Stomach (tissue), 9 donors: Measurements from ENCODE around the gene LOXL1. TPM values are rescaled to one million over a fixed set of nuclear protein-coding genes. Genes with fewer than 3 reads are reported as not detected.
"Not testable (repeated sequence)": the region's sequence is repeated elsewhere in the genome, so short reads cannot be mapped to it uniquely, and the experiment has no call there.

Experiments used
- DNase-seq, 2 donors: peaks; one replicate each; pipeline versions ENCODE4 v3.0.0 to v3.0.0-alpha.2; 2013 to 2019
- H3K27ac ChIP-seq, 5 donors: fragments of 200-600 bp in 4 of 5; sonication (generic) in 4 of 5; one replicate each; pipeline ENCODE4 v1.5.1; 2013 to 2019; ENCODE audit warnings: mild to moderate bottlenecking in 1 of 5, moderate library complexity in 1 of 5
- H3K27me3 ChIP-seq, 3 donors: fragments of 200-600 bp; sonication (generic); one replicate each; pipeline ENCODE4 v1.5.1; 2017 to 2019; ENCODE audit warnings: mixed run types in 1 of 3
- H3K36me3 ChIP-seq, 4 donors: fragments of 200-600 bp; sonication (generic); 1 replicate in 3 of 4; 2 replicates in 1 of 4; pipeline ENCODE4 v1.5.1; 2016 to 2019
- H3K4me1 ChIP-seq, 4 donors: fragments of 200-600 bp; sonication (generic); one replicate each; pipeline ENCODE4 v1.5.1; 2016 to 2019
- H3K4me3 ChIP-seq, 4 donors: fragments of 200-600 bp; sonication (generic) in 3 of 4; one replicate each; pipeline ENCODE4 v1.5.1; 2016 to 2019; ENCODE audit warnings: mild to moderate bottlenecking in 1 of 4
- H3K9me3 ChIP-seq, 4 donors: fragments of 200-600 bp; sonication (generic); one replicate each; pipeline ENCODE4 v1.5.1; 2016 to 2019
- EP300 ChIP-seq: sonication (generic); formaldehyde crosslinking; IDR thresholded peaks from one replicate; pipeline ENCODE4 v1.6.1; 2017; ENCODE audit warnings: antibody characterized with exemption
- POLR2A ChIP-seq, 4 donors: fragments of 450-650 bp; IDR thresholded peaks; one replicate each; pipeline ENCODE4 v1.6.1; 2016; ENCODE audit warnings: antibody characterized with exemption in 4 of 4, control low read depth in 2 of 4, mild to moderate bottlenecking in 1 of 4, moderate library complexity in 1 of 4
- POLR2AphosphoS5 ChIP-seq, 3 donors: sonication (generic); formaldehyde crosslinking; IDR thresholded peaks; one replicate each; pipeline ENCODE4 v1.6.1; 2016; ENCODE audit warnings: antibody characterized with exemption in 3 of 3
- WGBS, 5 donors: extraction: QIAGEN DNeasy Blood & Tissue Kit in 3 of 5; methylation state at CpG; one replicate each; pipeline versions ENCODE4 v1.1.5 to v1.1.7; 2013 to 2018; 5-methylcytosine and 5-hydroxymethylcytosine counted together
- intact Hi-C: fragments of 100-400 bp; cut with DNase I; formaldehyde crosslinking; loops from one replicate; pipeline ENCODE4 v1.15.1; 2023; ENCODE audit warnings: low total_unique reads
- polyA plus RNA-seq, 3 donors: library from polyadenylated mRNA; stranded (reverse); fragments of 200-250 nt; gene quantifications; one replicate each; pipeline ENCODE4 v1.2.3, GENCODE V29; 2013
- total RNA-seq, 5 donors: library from RNA; depleted of rRNA; stranded (reverse); fragments of >200 nt; gene quantifications; one replicate each; pipeline versions ENCODE4 v1.1.0 to v1.2.3, GENCODE V29; 2014 to 2016
- TF ChIP-seq, protein P1 (sequence below), 7 experiments: fragments of 450-650 bp in 4 of 7; fragments of 200-600 bp in 3 of 7; sonication (generic) in 3 of 7; IDR thresholded peaks; one replicate each; pipeline ENCODE4 v1.5.1; 2016 to 2019; ENCODE audit warnings: antibody characterized with exemption in 7 of 7, control low read depth in 2 of 7, mild to moderate bottlenecking in 1 of 7
- donor health status: healthy with polysubstance abuse.
- donor health status: Bipolar disorder and iron deficiency.
- donor health status: healthy.

Gene LOXL1
- total and polyA plus RNA-seq, 8 donors, result 5.2 to 48.4 (median 19.9) TPM

DNA sequence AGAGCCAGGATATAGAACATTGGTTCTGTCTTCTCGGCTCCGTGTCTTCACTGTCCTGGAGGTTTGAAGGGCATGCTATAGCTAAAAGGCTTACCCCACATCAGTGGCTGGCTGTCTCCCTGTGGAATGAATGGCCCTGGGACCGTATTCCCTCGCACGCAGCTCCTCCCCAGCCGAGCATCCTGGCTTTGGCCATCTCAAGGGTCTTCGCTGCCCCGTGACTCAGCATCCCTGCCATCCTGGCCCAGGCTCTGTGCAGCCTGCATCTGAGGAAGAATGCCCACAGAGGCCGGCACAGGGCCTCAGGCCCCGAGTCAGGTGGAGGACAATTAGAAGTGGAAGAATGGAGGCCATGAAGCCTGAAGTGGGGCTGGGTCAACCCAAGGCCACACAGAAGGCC is 11.0 kb downstream of the LOXL1 start:
- peak overlapping the region in 2 of 5 donors; percentile 33 to 43 for H3K27ac ChIP-seq
- no peak overlapping the region for H3K4me3 ChIP-seq
- DNase-seq, result no peak
- intact Hi-C loops, result no loop called here
- H3K36me3 ChIP-seq, result no peaks in the 10 kb centered on the region
- peaks cover 21 to 63% (median 39%) of the 10 kb centered on the region in 4 donors for H3K4me1 ChIP-seq
- 74 to 88% (median 84%) methylated on average over 9 to 10 of the region's 10 CpGs for WGBS, 5 donors
- no peaks in the 10 kb centered on the region for H3K27me3 ChIP-seq
- TF ChIP-seq EP300, result no peak
- no peak for TF ChIP-seq POLR2A (IDR thresholded peaks at IDR 0.05)
- TF ChIP-seq, protein P1, sequence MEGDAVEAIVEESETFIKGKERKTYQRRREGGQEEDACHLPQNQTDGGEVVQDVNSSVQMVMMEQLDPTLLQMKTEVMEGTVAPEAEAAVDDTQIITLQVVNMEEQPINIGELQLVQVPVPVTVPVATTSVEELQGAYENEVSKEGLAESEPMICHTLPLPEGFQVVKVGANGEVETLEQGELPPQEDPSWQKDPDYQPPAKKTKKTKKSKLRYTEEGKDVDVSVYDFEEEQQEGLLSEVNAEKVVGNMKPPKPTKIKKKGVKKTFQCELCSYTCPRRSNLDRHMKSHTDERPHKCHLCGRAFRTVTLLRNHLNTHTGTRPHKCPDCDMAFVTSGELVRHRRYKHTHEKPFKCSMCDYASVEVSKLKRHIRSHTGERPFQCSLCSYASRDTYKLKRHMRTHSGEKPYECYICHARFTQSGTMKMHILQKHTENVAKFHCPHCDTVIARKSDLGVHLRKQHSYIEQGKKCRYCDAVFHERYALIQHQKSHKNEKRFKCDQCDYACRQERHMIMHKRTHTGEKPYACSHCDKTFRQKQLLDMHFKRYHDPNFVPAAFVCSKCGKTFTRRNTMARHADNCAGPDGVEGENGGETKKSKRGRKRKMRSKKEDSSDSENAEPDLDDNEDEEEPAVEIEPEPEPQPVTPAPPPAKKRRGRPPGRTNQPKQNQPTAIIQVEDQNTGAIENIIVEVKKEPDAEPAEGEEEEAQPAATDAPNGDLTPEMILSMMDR (IDR thresholded peaks at IDR 0.05), result no peak
- no peak for TF ChIP-seq POLR2AphosphoS5 (IDR thresholded peaks at IDR 0.05)
- no peaks in the 10 kb centered on the region for H3K9me3 ChIP-seq

DNA sequence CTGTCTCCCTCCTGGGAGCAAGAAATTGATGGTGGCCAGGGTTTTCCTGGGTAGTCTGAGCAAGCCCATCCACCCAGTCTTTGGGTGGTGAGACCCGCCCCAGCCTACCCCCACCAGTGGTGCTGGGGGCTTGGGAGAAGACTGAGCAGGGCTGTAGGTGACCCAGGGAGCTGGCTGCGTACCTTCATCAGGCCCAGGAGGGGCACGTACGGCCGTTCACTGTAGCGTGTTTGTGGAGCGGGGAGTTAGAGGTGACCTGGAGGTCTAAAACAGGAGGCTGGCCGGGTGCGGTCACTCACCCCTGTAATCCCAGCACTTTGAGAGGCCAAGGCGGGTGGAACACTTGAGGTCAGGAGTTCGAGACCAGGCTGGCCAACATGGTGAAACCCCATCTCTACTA is 11.5 kb downstream of the LOXL1 start:
- DNase-seq, result no peak
- Histone ChIP-seq H3K27me3 (no peaks in the 10 kb centered on the region), H3K9me3 (no peaks in the 10 kb centered on the region), H3K27ac (no peak overlapping the region), H3K4me3 (no peak overlapping the region), H3K36me3 (no peaks in the 10 kb centered on the region), H3K4me1 (peaks cover 21 to 64% (median 39%) of the 10 kb centered on the region in 4 donors)
- no peak for TF ChIP-seq POLR2A (IDR thresholded peaks at IDR 0.05)
- TF ChIP-seq POLR2AphosphoS5 (IDR thresholded peaks at IDR 0.05), result no peak
- TF ChIP-seq EP300, result no peak
- TF ChIP-seq, protein P1 (IDR thresholded peaks at IDR 0.05), result no peak
- intact Hi-C loops, result no loop called here
- WGBS, 5 donors, result 96 to 100% (median 98%) methylated on average over 8 to 11 of the region's 11 CpGs

DNA sequence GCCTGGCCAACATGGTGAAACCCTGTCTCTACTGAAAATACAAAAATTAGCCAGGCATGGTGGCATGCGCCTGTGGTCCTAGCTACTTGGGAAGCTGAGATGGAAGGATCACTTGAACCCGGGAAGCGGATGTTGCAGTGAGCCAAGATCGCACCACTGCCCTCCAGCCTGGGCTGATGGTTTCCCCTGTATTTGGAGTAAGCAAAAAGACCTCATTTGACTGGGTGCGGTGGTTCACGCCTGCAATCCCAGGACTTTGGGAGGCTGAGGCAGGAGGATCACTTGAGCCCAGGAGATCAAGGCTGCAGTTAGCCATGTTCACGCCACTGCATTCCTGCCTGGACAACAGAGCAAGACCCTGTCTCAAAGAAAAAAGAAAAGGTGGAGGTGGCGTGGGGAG is 12.3 kb downstream of the LOXL1 start:
- DNase-seq, intact Hi-C loops, H3K4me3 ChIP-seq, H3K27ac ChIP-seq, H3K9me3 ChIP-seq, H3K27me3 ChIP-seq, H3K36me3 ChIP-seq: not testable (repeated sequence)
- H3K4me1 ChIP-seq, result peaks cover 21 to 64% (median 41%) of the 10 kb centered on the region in 4 donors
- WGBS, 5 donors, result 89 to 97% (median 95%) methylated on average over 8 of the region's 8 CpGs

DNA sequence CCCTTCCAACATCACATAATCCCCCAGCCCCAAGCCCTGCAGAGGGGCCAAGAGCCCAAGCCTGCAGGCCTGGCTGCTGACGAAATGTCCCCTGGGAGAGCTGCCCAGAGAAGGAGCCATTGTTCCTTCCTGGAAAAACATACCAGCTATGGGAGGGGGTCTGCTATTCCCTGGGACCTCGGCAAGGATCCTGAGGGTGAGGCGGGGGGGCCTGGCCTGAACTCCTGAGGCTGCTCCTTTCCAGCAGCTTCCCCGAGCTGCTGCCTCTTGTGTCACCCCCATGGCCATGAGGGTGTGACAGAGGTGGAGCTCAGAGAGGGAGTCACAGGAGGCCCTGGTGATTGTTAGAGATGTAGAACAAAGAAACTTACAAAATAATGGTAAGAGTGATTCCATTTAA is 12.9 kb downstream of the LOXL1 start:
- TF ChIP-seq EP300, result no peak
- Histone ChIP-seq H3K27me3 (no peaks in the 10 kb centered on the region), H3K27ac (no peak overlapping the region), H3K4me1 (peaks cover 21 to 62% (median 43%) of the 10 kb centered on the region in 4 donors), H3K36me3 (no peaks in the 10 kb centered on the region), H3K9me3 (no peaks in the 10 kb centered on the region), H3K4me3 (no peak overlapping the region)
- DNase-seq, result no peak
- intact Hi-C loops, result no loop called here
- 61 to 73% (median 69%) methylated on average over 4 of the region's 4 CpGs for WGBS, 5 donors

DNA sequence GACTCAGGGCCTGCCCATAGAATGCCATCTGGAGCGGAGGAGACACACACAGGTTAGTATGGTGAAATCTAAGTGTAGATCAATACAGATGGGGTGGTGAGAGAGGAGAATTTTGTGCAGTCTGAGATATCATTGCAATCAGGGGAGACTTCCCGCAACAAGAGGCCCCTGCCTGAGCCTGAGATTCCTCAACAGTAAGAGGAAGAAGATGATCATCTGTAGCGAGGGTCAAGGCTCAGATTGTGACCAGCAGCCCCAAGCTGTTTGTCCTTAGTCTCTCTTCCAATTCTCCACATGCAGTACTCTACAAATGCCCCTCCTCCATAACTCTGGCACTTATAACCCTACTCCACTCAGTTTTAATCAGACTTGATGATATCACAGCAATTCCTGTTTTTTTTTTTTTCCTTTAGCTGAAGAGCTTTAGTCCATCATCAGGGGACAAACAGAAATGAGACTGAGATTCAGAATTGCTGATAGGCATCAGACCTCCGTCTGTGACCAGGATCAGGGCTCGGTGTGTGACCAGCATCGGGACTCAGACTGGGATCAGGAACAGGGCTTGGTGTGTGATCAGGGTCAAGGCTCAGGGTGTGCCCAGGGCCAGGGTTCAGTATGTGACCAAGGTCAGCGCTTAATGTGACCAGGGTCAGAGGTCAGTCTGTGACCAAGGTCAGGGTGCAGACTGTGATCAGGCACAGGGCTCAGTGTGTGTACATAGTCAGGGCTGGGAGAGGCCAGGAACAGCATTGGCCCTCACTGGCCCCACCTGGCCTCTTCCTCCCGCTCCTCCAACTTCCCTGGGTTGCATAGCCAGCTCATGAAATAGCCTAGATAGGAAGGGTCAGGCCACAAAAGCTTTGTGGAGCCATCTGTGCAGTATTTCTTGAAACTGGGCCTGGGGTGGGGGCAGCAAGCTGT is 14.1 kb downstream of the LOXL1 start:
- Histone ChIP-seq H3K4me3 (no peak overlapping the region), H3K27ac (peak overlapping the region in 2 of 5 donors; percentile 7 to 16), H3K4me1 (peaks cover 21 to 58% (median 42%) of the 10 kb centered on the region in 4 donors), H3K36me3 (no peaks in the 10 kb centered on the region), H3K27me3 (no peaks in the 10 kb centered on the region), H3K9me3 (no peaks in the 10 kb centered on the region)
- intact Hi-C loops, result no loop called here
- TF ChIP-seq, protein P1 (IDR thresholded peaks at IDR 0.05), result no peak
- TF ChIP-seq EP300 (no peak), POLR2A (IDR thresholded peaks at IDR 0.05) (no peak), POLR2AphosphoS5 (IDR thresholded peaks at IDR 0.05) (no peak)
- DNase-seq, result no peak
- 80 to 88% (median 83%) methylated on average over 6 to 8 of the region's 8 CpGs for WGBS, 5 donors
